GM21529 (cell line): ENCODE measurements around the gene SESN1.

Experiments used
- ATAC-seq: cut with Tn5 transposase; IDR thresholded peaks from one replicate; pipeline ENCODE4 v1.9.1; 2021; ENCODE audit not compliant: unreplicated experiment

The SESN1 gene

GRCh38 chr6:109031416-109031815 lies 63.2 kb downstream of the SESN1 start:
- no peak for ATAC-seq

GRCh38 chr6:109029313-109029712 lies 65.3 kb downstream of the SESN1 start:
- ATAC-seq: no peak

- ATAC-seq: no peak
These were observed 66.2 kb downstream of the SESN1 start for GRCh38 chr6:109028439-109028838.

- ATAC-seq: no peak
These were observed 66.7 kb downstream of the SESN1 start for GRCh38 chr6:109027964-109028363.

- ATAC-seq: no peak
These were observed 69.0 kb downstream of the SESN1 start for GRCh38 chr6:109025639-109026038.

GRCh38 chr6:109024784-109025183 lies 69.9 kb downstream of the SESN1 start:
- no peak for ATAC-seq

- ATAC-seq: no peak
These were observed 70.3 kb downstream of the SESN1 start for GRCh38 chr6:109024368-109024767.

GRCh38 chr6:109023356-109023925 lies 71.2 kb downstream of the SESN1 start:
- no peak for ATAC-seq

- no peak for ATAC-seq
These were observed 72.8 kb downstream of the SESN1 start for GRCh38 chr6:109021870-109022269.

- ATAC-seq: no peak
These were observed 74.7 kb downstream of the SESN1 start for GRCh38 chr6:109019911-109020310.

GRCh38 chr6:109015176-109015575 lies 79.5 kb downstream of the SESN1 start:
- ATAC-seq: no peak

GRCh38 chr6:109014606-109015005 lies 80.0 kb downstream of the SESN1 start:
- ATAC-seq: no peak

GRCh38 chr6:109013656-109014305 lies 80.9 kb downstream of the SESN1 start:
- no peak for ATAC-seq

GRCh38 chr6:109010705-109011102 lies 83.9 kb downstream of the SESN1 start:
- ATAC-seq: no peak

GRCh38 chr6:109009962-109010704 lies 84.5 kb downstream of the SESN1 start:
- no peak for ATAC-seq

GRCh38 chr6:109009236-109009961 lies 85.2 kb downstream of the SESN1 start:
- peak; percentile 94 for ATAC-seq

- ATAC-seq: peak; percentile 20
These were observed 86.0 kb downstream of the SESN1 start for GRCh38 chr6:109008537-109009235.

- ATAC-seq: peak; percentile 37
These were observed 86.6 kb downstream of the SESN1 start for GRCh38 chr6:109008054-109008453.

GRCh38 chr6:109007521-109007920 lies 87.1 kb downstream of the SESN1 start:
- ATAC-seq: no peak

GRCh38 chr6:109006818-109007217 lies 87.8 kb downstream of the SESN1 start:
- no peak for ATAC-seq

- ATAC-seq: no peak
These were observed 91.8 kb downstream of the SESN1 start for GRCh38 chr6:109002882-109003281.
